ENCODE measurements around the gene LRRC7.
A peak's percentile ranks its signal among the peaks of the same experiment; 100 is the strongest.

The LRRC7 gene

DNA sequence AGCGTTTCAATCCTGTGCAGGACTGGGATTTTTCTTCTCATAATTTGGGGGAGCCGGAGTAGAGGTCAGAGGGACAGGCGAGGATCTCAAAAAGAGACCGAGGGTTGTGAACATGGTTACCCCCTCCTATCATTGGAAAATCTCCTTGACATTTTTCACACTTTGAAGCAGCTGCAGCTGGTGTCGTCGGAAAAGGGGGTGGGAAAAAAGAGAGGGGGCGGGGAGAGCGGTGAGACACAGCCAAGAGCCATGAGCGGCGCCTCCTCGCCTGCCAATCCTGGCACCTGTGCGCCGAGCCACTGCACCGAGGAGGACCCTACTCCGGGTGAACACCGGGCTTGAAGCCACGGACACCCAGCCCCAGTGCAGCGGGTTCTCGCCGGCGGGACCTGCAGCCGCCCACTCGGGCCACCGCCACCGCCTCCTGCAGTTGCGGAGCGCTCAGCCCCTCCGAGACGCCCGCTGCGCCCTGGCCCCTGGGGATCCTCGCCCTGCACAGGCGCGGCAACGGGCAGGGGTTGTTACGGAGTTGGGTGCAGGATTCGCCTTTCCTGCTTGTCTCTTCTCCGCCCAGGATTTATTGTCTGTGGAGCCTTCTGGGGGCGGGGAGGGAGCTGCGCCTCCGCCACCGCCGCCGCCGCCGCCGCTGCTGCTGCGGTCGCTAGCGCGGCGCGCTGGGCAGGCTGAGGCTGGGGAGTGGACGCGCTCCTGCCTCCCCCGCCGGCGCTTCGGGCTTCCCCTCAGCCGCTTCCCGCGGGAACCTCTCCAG is at the start of gene LRRC7:
Gene LRRC7 (plus strand): TSS at position 271 of the 769 bp plus-strand sequence. CDS start 718 bp downstream, outside the sequence.
- DNase-seq, result peak in 1 of 2 experiments; percentile 30

DNA sequence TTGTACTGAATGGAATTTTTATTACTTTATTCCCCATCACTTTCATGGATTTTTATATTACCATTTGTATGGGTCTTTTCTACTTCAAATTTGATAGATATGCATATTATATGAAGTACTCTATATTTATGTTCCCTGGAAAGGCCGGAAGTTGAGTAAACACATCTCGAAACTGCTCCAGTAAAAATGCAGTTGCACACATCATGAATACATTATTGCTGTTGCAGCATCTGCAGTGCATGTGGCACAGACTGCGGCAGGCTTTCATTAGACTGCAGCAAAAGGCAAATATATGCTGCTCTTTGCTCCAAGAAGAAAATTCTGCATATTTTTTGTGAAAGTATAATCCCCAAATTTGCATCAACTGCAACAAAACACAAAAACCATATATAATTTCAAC is 48.7 kb upstream of the LRRC7 start:
- no peak for DNase-seq

DNA sequence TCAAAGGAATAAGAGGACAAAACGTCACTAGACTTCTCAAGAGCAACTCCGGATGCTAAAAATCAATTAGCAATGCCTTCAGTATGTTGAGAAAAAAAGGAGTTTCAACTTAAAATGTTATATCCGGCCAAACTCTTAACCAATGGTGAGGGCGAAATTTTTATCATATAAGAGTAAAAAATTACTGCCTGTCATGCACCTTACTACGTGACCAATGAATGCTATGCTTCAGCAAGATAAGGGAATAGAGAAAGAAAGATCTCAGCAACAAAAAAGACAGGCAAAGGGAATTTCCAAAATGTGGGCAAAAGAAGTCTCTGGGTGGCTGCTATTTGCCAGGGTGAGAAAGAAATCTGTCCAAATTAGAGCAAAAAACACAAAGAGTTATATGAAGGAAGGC is 47.4 kb upstream of the LRRC7 start:
- no peak for DNase-seq

GRCh38 chr1:69523032-69523431 is 44.7 kb upstream of the LRRC7 start:
- DNase-seq, result no peak

DNA sequence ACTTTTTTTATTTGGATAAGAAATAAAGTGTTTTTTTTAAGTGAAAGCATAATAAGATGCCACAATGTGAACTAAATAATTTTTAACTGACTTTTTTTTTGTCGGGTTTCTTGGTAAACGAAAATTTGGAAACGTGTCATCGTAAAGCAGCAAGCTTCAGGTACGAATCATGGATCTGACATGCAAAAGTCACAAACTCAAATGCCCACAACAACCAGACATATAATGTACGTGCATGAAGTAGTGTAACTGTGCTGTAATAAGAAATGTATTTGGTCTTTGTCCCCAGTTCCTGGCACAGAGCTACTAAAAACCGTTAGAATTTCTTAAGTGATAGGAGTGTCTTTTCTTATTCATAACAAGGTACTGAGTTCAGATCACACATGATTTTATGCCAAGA is 44.3 kb upstream of the LRRC7 start:
- DNase-seq, result no peak

GRCh38 chr1:69524015-69524414 is 43.7 kb upstream of the LRRC7 start:
- DNase-seq, result no peak

DNA sequence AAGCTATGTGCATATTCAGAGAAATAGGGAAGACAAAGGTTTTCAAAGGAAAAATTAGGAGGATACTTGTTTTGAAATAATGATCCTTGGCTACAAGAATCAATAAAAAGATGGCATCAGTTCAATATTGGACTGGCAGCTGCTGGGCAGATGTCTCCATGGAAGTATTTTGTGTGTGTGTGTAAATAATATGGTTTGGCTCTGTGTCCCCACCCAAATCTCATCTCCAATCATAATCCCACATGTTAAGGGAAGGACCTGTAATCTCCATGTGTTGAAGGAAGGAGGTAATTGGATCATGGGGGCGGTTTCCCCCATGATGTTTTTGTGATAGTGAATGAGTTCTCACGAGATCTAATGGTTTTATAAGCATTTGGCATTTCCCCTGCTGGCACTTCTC is 40.4 kb upstream of the LRRC7 start:
- DNase-seq, result no peak

- no peak for DNase-seq
Measured at GRCh38 chr1:69528376-69528775, 39.3 kb upstream of the LRRC7 start.

DNA sequence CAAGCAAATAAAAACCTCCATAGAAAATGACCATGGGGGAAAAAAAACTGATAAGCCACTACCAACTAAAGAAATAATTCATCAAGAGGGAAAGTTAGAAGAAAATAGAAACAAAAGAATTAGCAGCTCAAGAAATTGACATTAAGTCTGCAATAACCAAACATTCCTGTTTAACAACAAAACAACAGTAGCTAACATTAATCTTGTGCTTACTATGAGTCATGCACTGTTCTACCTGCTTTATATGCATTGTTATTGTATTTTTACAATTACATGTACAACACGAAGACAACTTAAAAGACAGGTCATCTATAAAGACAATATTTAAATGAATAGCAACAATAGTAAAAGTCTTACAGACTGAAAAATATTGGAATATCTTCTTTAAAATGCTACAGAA is 34.4 kb upstream of the LRRC7 start:
- no peak for DNase-seq

GRCh38 chr1:69534829-69535228 is 32.9 kb upstream of the LRRC7 start:
- DNase-seq, result no peak

DNA sequence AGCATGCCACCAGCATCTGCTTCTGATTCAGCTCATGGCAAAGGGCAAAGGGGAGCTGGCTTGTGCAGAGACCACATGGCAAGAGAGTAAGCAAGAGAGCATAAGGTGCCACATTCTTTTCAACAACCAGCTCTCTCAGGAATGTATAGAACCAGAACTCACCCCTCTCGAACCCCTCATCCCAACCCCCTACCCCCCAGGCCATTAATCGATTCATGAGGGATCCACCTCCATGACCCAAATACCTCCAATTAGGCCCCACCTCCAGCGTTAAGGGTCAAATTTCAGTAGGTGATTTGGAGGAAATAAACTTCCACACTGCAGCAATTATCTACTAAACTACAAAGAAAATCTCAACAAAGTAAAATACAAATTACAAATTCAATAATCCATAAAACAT is 32.2 kb upstream of the LRRC7 start:
- DNase-seq, result no peak

DNA sequence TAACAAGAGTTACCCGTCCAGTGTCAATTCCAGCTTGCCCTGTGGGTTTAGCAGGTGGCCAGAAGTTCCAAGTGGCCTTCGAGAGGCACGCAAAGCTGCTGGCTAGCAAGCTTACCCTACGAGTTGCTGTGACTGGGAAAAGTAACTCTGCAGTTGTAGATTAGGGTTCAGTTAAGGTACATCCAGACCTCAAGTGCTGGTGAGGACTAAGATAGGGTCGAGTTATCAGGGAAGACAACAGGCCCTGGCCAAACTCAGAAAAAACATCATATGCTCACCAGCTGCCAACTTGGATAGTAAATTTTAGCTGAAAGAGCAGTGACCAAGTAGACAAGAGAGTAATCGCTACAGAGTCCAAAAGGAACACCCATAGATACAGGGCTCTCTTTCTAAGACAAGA is 27.7 kb upstream of the LRRC7 start:
- no peak for DNase-seq

DNA sequence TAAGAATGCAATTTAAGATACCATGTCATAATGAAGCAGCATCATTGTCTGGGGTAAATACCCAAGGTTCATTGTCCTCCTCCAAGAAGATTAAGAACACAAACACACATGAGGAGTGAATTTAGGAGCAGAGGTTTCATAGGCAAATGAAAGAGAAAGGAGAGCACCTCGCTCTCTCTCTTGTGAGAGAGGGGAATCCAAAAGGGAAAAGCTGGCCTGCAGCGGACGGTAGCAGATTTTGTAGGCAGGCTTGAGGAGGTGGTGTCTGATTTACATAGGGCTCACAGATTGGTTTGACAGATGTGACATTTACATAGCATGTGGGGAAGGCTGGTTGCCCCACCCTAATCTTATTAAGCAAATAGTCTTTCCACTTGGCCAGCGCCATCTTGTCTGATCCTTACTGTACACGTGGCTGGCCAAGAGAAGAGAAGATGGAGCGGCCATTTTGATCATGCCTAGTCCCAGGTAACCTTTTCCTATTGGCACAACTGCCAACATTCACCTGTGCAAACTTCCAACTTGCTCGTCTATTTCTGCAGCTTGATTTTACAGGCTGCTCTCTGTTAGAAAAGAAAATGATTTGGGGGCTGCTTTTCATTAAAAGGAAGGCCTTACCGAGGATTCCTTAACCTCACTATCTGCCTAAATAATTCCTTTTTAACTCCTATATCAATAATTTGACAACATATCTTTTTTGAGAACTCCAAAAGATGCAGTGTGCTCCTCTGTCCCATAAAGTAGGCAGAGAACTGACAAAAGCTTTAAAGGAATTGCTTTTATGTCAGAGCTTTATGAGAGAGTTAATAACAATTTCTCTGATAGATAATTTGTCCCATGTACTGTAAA is 16.0 kb upstream of the LRRC7 start:
- no peak for DNase-seq

- no peak for DNase-seq
Measured at GRCh38 chr1:69553726-69554125, 14.0 kb upstream of the LRRC7 start.

DNA sequence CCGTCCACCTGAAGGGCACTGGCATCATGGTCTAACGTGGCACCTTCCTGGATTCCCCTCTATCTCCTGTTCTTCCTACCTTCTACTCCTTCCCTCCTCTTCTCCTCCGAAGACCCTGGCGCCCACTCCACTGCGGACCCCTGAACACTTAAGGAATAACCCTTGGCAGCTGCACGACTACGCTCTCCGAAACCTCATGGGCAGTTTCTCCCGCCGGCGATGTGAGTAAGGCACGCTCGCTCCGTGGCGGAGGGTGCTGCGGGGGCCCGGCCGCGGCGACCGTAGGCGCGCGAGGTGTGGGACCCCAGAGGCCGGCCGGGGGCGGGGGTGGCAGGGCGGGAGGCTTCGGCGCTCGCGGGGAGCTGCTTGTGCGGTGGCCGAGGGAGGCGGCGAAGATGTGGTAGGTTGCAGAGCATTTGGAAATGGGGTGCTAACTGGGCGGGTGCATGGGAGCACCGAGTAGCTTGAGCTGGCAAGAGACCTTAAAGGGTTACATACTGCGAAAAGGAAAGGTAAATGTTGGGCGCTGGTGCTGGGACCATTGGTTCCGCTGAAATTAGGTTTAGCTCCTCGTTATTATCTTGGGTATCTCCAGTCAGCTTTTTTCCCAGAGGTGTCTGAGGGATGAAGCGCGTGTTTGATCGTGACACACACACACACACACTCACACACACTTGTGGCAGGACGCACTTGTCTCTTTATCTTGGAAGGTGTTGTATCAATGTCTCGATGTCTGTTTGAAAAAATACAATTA is 876 bp downstream of the LRRC7 start:
- DNase-seq, result no peak

DNA sequence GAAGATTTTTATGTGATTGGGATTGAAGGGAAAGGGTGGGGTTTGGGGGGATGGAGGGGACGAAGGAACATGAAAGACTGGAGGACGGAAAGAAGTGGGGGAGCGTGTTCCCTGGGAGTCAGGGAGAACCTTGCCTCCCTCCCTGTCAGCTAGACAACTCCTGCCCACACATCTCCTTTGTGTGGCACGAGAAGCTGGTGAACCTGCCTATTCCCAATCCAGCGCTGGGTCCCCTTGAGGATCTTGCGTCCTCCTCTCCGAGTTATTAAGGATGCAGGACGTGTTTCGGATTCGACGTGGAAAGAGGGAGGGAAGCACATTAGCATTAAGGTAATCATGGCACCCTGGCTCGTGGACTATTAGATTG is 1.4 kb downstream of the LRRC7 start:
- DNase-seq, result no peak

DNA sequence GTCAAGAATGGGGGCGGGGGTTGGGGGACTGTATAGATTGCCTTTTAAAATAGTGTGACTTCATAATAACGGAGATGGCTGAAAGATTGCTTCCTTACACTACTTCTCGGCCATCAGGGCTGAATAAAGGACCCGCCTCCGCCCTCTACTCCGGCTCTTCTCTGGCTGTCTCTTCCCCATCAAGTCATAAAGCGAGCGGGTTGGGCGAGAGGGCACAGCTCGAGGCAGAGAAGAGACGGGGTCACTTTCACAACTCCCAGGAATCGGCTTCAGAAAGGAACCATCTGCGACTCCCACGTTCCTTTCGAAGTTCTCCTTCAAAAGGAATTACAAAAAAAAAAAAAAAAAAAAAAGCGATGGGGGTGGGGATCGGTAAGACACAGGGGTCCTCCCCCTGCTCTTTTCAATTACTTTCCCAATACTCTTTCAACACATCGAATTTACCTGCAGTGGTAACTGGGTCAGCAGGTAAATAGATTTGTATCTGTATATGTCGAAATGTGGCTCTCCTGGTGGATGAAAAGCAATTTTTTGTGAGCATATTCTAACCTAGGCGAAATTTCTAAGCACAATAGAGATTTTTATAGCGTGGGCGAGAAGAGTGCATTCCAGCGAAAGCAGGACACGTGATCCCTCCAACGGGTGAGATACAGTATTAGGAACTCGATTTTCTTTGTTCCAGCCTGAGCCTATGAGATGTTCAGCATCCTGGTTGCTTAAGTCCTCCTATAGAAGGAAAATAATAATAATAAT is 2.0 kb downstream of the LRRC7 start:
- DNase-seq, result no peak

- no peak for DNase-seq
Measured at GRCh38 chr1:69570356-69570755, 2.6 kb downstream of the LRRC7 start.

- no peak for DNase-seq
Measured at GRCh38 chr1:69572921-69573320, 5.2 kb downstream of the LRRC7 start.

- DNase-seq, result no peak
Measured at GRCh38 chr1:69573911-69574310, 6.2 kb downstream of the LRRC7 start.

GRCh38 chr1:69585666-69586065 is 17.9 kb downstream of the LRRC7 start:
- no peak for DNase-seq

- no peak for DNase-seq
Measured at GRCh38 chr1:69587391-69587790, 19.7 kb downstream of the LRRC7 start.

- no peak for DNase-seq
Measured at GRCh38 chr1:69589799-69590198, 22.1 kb downstream of the LRRC7 start.

All from SW 1271 (cell line).